ENCODE data around the gene RALGPS1.

GRCh38 chr9:126989847-126990842 is 75.6 kb downstream of the RALGPS1 start:
- TF ChIP-seq, protein P1, sequence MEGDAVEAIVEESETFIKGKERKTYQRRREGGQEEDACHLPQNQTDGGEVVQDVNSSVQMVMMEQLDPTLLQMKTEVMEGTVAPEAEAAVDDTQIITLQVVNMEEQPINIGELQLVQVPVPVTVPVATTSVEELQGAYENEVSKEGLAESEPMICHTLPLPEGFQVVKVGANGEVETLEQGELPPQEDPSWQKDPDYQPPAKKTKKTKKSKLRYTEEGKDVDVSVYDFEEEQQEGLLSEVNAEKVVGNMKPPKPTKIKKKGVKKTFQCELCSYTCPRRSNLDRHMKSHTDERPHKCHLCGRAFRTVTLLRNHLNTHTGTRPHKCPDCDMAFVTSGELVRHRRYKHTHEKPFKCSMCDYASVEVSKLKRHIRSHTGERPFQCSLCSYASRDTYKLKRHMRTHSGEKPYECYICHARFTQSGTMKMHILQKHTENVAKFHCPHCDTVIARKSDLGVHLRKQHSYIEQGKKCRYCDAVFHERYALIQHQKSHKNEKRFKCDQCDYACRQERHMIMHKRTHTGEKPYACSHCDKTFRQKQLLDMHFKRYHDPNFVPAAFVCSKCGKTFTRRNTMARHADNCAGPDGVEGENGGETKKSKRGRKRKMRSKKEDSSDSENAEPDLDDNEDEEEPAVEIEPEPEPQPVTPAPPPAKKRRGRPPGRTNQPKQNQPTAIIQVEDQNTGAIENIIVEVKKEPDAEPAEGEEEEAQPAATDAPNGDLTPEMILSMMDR (tag by site-specific recombination; IDR thresholded peaks at IDR 0.05), result no peak
- no peak for TF ChIP-seq ZNF324 (tag by site-specific recombination; IDR thresholded peaks at IDR 0.05)
- no peak for TF ChIP-seq BCL6B (tag by site-specific recombination; IDR thresholded peaks at IDR 0.05)
- TF ChIP-seq, protein P2, sequence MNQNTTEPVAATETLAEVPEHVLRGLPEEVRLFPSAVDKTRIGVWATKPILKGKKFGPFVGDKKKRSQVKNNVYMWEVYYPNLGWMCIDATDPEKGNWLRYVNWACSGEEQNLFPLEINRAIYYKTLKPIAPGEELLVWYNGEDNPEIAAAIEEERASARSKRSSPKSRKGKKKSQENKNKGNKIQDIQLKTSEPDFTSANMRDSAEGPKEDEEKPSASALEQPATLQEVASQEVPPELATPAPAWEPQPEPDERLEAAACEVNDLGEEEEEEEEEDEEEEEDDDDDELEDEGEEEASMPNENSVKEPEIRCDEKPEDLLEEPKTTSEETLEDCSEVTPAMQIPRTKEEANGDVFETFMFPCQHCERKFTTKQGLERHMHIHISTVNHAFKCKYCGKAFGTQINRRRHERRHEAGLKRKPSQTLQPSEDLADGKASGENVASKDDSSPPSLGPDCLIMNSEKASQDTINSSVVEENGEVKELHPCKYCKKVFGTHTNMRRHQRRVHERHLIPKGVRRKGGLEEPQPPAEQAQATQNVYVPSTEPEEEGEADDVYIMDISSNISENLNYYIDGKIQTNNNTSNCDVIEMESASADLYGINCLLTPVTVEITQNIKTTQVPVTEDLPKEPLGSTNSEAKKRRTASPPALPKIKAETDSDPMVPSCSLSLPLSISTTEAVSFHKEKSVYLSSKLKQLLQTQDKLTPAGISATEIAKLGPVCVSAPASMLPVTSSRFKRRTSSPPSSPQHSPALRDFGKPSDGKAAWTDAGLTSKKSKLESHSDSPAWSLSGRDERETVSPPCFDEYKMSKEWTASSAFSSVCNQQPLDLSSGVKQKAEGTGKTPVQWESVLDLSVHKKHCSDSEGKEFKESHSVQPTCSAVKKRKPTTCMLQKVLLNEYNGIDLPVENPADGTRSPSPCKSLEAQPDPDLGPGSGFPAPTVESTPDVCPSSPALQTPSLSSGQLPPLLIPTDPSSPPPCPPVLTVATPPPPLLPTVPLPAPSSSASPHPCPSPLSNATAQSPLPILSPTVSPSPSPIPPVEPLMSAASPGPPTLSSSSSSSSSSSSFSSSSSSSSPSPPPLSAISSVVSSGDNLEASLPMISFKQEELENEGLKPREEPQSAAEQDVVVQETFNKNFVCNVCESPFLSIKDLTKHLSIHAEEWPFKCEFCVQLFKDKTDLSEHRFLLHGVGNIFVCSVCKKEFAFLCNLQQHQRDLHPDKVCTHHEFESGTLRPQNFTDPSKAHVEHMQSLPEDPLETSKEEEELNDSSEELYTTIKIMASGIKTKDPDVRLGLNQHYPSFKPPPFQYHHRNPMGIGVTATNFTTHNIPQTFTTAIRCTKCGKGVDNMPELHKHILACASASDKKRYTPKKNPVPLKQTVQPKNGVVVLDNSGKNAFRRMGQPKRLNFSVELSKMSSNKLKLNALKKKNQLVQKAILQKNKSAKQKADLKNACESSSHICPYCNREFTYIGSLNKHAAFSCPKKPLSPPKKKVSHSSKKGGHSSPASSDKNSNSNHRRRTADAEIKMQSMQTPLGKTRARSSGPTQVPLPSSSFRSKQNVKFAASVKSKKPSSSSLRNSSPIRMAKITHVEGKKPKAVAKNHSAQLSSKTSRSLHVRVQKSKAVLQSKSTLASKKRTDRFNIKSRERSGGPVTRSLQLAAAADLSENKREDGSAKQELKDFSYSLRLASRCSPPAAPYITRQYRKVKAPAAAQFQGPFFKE (tag by site-specific recombination; IDR thresholded peaks at IDR 0.05; ENCODE audit: borderline replicate concordance), result no peak
- TF ChIP-seq, protein P3, sequence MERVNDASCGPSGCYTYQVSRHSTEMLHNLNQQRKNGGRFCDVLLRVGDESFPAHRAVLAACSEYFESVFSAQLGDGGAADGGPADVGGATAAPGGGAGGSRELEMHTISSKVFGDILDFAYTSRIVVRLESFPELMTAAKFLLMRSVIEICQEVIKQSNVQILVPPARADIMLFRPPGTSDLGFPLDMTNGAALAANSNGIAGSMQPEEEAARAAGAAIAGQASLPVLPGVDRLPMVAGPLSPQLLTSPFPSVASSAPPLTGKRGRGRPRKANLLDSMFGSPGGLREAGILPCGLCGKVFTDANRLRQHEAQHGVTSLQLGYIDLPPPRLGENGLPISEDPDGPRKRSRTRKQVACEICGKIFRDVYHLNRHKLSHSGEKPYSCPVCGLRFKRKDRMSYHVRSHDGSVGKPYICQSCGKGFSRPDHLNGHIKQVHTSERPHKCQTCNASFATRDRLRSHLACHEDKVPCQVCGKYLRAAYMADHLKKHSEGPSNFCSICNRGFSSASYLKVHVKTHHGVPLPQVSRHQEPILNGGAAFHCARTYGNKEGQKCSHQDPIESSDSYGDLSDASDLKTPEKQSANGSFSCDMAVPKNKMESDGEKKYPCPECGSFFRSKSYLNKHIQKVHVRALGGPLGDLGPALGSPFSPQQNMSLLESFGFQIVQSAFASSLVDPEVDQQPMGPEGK (tag by site-specific recombination; IDR thresholded peaks at IDR 0.05), result no peak
- no peak for TF ChIP-seq ZNF26 (tag by site-specific recombination; IDR thresholded peaks at IDR 0.05)
- TF ChIP-seq, protein P4, sequence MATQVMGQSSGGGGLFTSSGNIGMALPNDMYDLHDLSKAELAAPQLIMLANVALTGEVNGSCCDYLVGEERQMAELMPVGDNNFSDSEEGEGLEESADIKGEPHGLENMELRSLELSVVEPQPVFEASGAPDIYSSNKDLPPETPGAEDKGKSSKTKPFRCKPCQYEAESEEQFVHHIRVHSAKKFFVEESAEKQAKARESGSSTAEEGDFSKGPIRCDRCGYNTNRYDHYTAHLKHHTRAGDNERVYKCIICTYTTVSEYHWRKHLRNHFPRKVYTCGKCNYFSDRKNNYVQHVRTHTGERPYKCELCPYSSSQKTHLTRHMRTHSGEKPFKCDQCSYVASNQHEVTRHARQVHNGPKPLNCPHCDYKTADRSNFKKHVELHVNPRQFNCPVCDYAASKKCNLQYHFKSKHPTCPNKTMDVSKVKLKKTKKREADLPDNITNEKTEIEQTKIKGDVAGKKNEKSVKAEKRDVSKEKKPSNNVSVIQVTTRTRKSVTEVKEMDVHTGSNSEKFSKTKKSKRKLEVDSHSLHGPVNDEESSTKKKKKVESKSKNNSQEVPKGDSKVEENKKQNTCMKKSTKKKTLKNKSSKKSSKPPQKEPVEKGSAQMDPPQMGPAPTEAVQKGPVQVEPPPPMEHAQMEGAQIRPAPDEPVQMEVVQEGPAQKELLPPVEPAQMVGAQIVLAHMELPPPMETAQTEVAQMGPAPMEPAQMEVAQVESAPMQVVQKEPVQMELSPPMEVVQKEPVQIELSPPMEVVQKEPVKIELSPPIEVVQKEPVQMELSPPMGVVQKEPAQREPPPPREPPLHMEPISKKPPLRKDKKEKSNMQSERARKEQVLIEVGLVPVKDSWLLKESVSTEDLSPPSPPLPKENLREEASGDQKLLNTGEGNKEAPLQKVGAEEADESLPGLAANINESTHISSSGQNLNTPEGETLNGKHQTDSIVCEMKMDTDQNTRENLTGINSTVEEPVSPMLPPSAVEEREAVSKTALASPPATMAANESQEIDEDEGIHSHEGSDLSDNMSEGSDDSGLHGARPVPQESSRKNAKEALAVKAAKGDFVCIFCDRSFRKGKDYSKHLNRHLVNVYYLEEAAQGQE (tag by site-specific recombination; IDR thresholded peaks at IDR 0.05), result no peak
- TF ChIP-seq, protein P5, sequence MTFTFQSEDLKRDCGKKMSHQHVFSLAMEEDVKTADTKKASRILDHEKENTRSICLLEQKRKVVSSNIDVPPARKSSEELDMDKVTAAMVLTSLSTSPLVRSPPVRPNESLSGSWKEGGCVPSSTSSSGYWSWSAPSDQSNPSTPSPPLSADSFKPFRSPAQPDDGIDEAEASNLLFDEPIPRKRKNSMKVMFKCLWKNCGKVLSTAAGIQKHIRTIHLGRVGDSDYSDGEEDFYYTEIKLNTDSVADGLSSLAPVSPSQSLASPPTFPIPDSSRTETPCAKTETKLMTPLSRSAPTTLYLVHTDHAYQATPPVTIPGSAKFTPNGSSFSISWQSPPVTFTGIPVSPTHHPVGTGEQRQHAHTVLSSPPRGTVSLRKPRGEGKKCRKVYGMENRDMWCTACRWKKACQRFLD (tag by site-specific recombination; IDR thresholded peaks at IDR 0.05), result no peak
- TF ChIP-seq SALL2 (tag by site-specific recombination; IDR thresholded peaks at IDR 0.05; ENCODE audit: borderline replicate concordance), result no peak
- TF ChIP-seq, protein P6, sequence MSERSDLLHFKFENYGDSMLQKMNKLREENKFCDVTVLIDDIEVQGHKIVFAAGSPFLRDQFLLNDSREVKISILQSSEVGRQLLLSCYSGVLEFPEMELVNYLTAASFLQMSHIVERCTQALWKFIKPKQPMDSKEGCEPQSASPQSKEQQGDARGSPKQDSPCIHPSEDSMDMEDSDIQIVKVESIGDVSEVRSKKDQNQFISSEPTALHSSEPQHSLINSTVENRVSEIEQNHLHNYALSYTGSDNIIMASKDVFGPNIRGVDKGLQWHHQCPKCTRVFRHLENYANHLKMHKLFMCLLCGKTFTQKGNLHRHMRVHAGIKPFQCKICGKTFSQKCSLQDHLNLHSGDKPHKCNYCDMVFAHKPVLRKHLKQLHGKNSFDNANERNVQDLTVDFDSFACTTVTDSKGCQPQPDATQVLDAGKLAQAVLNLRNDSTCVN (tag by site-specific recombination; optimal IDR thresholded peaks at IDR 0.05), result no peak
- no peak for TF ChIP-seq YY1 (tag by site-specific recombination; IDR thresholded peaks at IDR 0.05)
